Caco-2 (cell line): ENCODE measurements around the gene MBD5. TPM values are rescaled to one million over a fixed set of nuclear protein-coding genes. Genes with fewer than 3 reads are reported as not detected.

Experiments
- BruUV-seq: library from RNA; stranded (reverse); fragments of 400-500 nt; replicated peaks from 2 replicates; lab custom pipeline; 2021; lab: Mats Ljungman, UMichigan
- CTCF ChIA-PET: fragments of 300-600 bp; sonication (Branson Sonifier 250); formaldehyde crosslinking; loops from one replicate; lab custom pipeline; 2022; ENCODE audit warnings: antibody characterized with exemption; lab: Charles Lee
- POLR2A ChIA-PET: fragments of 300-600 bp; sonication (Branson Sonifier 250); formaldehyde crosslinking; loops from one replicate; lab custom pipeline; 2022; ENCODE audit warnings: antibody characterized with exemption; lab: Charles Lee
- DNase-seq, 2 experiments: peaks; one replicate each; pipeline versions ENCODE4 v3.0.0 to v3.0.0-alpha.2; 2020 to 2022
- H3K27me3 ChIP-seq: replicated peaks from 2 replicates; pipeline ENCODE4 v1.6.0; 2011; ENCODE audit warnings: low read length; ENCODE audit not compliant: control insufficient read depth, insufficient read depth
- H3K36me3 ChIP-seq: 2 replicates; pipeline ENCODE4 v1.5.1; 2011; ENCODE audit warnings: low read length; ENCODE audit not compliant: control insufficient read depth, insufficient read depth
- H3K4me1 ChIP-seq: fragments of 250-450 bp; sonication (Bioruptor Pico); 2 replicates; pipeline ENCODE4 v1.5.1; 2020; ENCODE audit warnings: mild to moderate bottlenecking
- H3K4me3 ChIP-seq: 2 replicates; pipeline ENCODE4 v1.5.1; 2011; ENCODE audit warnings: low read depth, mild to moderate bottlenecking, control low read depth, low read length
- H3K9me3 ChIP-seq: fragments of 250-450 bp; sonication (Bioruptor Pico); 2 replicates; pipeline ENCODE4 v1.5.1; 2020; ENCODE audit warnings: mild to moderate bottlenecking, moderate library complexity
- H3K27ac Mint-ChIP-seq: one replicate; pipeline ENCODE4 v1.8.0; 2022; ENCODE audit warnings: mixed read lengths; ENCODE audit not compliant: unreplicated experiment
- H3K27me3 Mint-ChIP-seq: one replicate; pipeline ENCODE4 v1.8.0; 2022; ENCODE audit warnings: mixed read lengths; ENCODE audit not compliant: insufficient read depth, unreplicated experiment
- H3K36me3 Mint-ChIP-seq: one replicate; pipeline ENCODE4 v1.8.0; 2022; ENCODE audit warnings: mild to moderate bottlenecking, mixed read lengths; ENCODE audit not compliant: insufficient read depth, unreplicated experiment
- H3K4me1 Mint-ChIP-seq: one replicate; pipeline ENCODE4 v1.8.0; 2022; ENCODE audit warnings: low read depth, mixed read lengths; ENCODE audit not compliant: unreplicated experiment
- H3K4me3 Mint-ChIP-seq: one replicate; pipeline ENCODE4 v1.8.0; 2022; ENCODE audit warnings: mild to moderate bottlenecking, moderate library complexity, mixed read lengths; ENCODE audit not compliant: unreplicated experiment
- H3K9me3 Mint-ChIP-seq: one replicate; pipeline ENCODE4 v1.8.0; 2022; ENCODE audit warnings: mixed read lengths; ENCODE audit not compliant: unreplicated experiment
- CTCF ChIP-seq, 2 experiments: fragments of 200-600 bp in 1 of 2; IDR thresholded peaks; 1 replicate in 1 of 2; 2 replicates in 1 of 2; pipeline versions ENCODE4 v1.5.1 to v1.8.0; 2011 to 2022; ENCODE audit warnings: antibody characterized with exemption in 1 of 2, control low read depth in 1 of 2, inconsistent platforms in 1 of 2, low read depth in 1 of 2, low read length in 1 of 2, mild to moderate bottlenecking in 1 of 2, moderate library complexity in 1 of 2; ENCODE audit not compliant: insufficient read depth in 1 of 2, severe bottlenecking in 1 of 2, unreplicated experiment in 1 of 2
- intact Hi-C: fragments of 100-400 bp; cut with micrococcal nuclease; formaldehyde crosslinking; loops from one replicate; pipeline ENCODE4 v1.10.0; 2022; ENCODE audit not compliant: unreplicated experiment
- total RNA-seq: library from RNA; stranded (reverse); gene quantifications from 2 replicates; pipeline ENCODE4 v1.2.3, GENCODE V29; 2022

Gene MBD5
- total RNA-seq, 1 experiment from 2014 or later = 23.7 TPM

DNA sequence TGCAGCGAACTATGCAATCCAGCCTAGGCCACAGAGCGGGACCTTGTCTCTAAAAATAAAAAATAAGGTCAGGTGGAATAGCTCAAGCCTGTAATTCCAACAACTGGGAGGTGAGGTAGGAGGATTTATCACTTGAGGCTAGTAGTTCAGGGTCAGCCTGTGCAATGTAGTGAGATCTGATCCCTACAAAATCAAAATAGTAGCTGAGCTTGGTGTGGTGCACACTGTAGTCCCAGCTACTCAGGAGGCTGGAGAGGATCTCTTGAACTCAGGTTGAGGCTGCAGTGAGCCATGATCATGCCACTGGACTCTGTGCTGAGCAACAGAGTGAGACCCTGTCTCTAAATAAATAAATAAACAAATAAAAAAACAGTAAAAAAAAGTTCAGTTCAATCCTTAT, 5.7 kb downstream of the MBD5 start:
- intact Hi-C loops = loop anchor here (10.0 kb wide), 1 partner anchor 618 kb away; the partner anchor contains the start of gene EPC2
- no peak overlapping the region for H3K27ac Mint-ChIP-seq

DNA sequence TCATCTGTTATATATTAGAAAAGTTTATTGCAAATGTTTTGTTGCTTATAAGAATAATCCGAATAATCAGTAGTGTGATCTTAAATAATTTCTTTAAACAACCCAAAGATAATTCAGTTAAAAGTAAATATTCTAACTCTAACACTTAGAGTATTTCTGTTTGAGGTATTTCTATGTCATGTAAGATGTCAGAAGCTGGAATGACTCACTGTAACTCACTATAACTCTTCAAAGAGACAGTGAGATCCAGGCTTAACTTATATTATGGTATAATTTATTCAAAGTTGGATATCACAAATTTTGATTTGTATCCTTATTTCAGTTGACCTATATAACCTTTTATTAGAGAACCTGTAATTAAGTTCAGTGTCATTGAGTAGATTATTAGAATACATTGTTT, 6.9 kb downstream of the MBD5 start:
- peaks cover 7% of the 10 kb centered on the region for H3K4me1 Mint-ChIP-seq
- no peak for DNase-seq
- no peaks in the 10 kb centered on the region for H3K36me3 Mint-ChIP-seq
- intact Hi-C loops = loop anchor here (10.0 kb wide), 1 partner anchor 617 kb away; the partner anchor contains the start of gene EPC2
- no peak overlapping the region for H3K4me3 Mint-ChIP-seq
- H3K36me3 ChIP-seq = no peaks in the 10 kb centered on the region
- no peaks in the 10 kb centered on the region for H3K27me3 Mint-ChIP-seq
- no peaks in the 10 kb centered on the region for H3K9me3 Mint-ChIP-seq
- no peaks in the 10 kb centered on the region for H3K27me3 ChIP-seq
- CTCF ChIA-PET = no interaction called here
- no peak overlapping the region for H3K4me3 ChIP-seq
- no peak overlapping the region for H3K27ac Mint-ChIP-seq
- BruUV-seq = no TSS peak
- no peak for TF ChIP-seq CTCF (IDR thresholded peaks at IDR 0.05; ENCODE audit: insufficient read depth in 1 of 2, low read depth in 1 of 2, low read length in 1 of 2, severe bottlenecking in 1 of 2, unreplicated experiment in 1 of 2)
- no peaks in the 10 kb centered on the region for H3K9me3 ChIP-seq
- POLR2A ChIA-PET = no interaction called here
- no peaks in the 10 kb centered on the region for H3K4me1 ChIP-seq

More for the DNA sequence above, 5.7 kb downstream of the MBD5 start:
- BruUV-seq = no TSS peak
- H3K9me3 Mint-ChIP-seq = no peaks in the 10 kb centered on the region
- DNase-seq = no peak
- H3K4me3 Mint-ChIP-seq = no peak overlapping the region
- peaks cover 7% of the 10 kb centered on the region for H3K4me1 Mint-ChIP-seq
- ChIA-PET POLR2A (no interaction called here), CTCF (interaction anchor here (1.0 kb wide), 1 partner anchor 483 kb away, joined by 3 read pairs; no protein-coding TSS in a partner anchor)
- Histone ChIP-seq H3K27me3 (no peaks in the 10 kb centered on the region), H3K4me1 (peaks cover 6% of the 10 kb centered on the region; the same call in 1 of the 2 replicates), H3K9me3 (no peaks in the 10 kb centered on the region), H3K36me3 (no peaks in the 10 kb centered on the region), H3K4me3 (no peak overlapping the region)
- H3K36me3 Mint-ChIP-seq = no peaks in the 10 kb centered on the region
- no peak for TF ChIP-seq CTCF (IDR thresholded peaks at IDR 0.05; ENCODE audit: insufficient read depth in 1 of 2, low read depth in 1 of 2, low read length in 1 of 2, severe bottlenecking in 1 of 2, unreplicated experiment in 1 of 2)
- H3K27me3 Mint-ChIP-seq = no peaks in the 10 kb centered on the region

- H3K36me3 ChIP-seq = no peaks in the 10 kb centered on the region
- no peaks in the 10 kb centered on the region for H3K4me1 ChIP-seq
- DNase-seq = no peak
- no TSS peak for BruUV-seq
- H3K27ac Mint-ChIP-seq = no peak overlapping the region
- intact Hi-C loops = loop anchor here (10.0 kb wide), 1 partner anchor 616 kb away; the partner anchor contains the start of gene EPC2
- no peak overlapping the region for H3K4me3 ChIP-seq
- ChIA-PET CTCF (no interaction called here), POLR2A (interaction anchor here (0.6 kb wide), 1 partner anchor 8 kb away, joined by 3 read pairs; the partner anchor contains the start of genes MBD5 and ORC4)
- no peaks in the 10 kb centered on the region for H3K9me3 ChIP-seq
- H3K36me3 Mint-ChIP-seq = no peaks in the 10 kb centered on the region
- no peaks in the 10 kb centered on the region for H3K27me3 ChIP-seq
- H3K4me1 Mint-ChIP-seq = peaks cover 7% of the 10 kb centered on the region
- TF ChIP-seq CTCF (IDR thresholded peaks at IDR 0.05; ENCODE audit: insufficient read depth in 1 of 2, low read depth in 1 of 2, low read length in 1 of 2, severe bottlenecking in 1 of 2, unreplicated experiment in 1 of 2) = no peak
- no peaks in the 10 kb centered on the region for H3K27me3 Mint-ChIP-seq
- H3K4me3 Mint-ChIP-seq = no peak overlapping the region
- H3K9me3 Mint-ChIP-seq = no peaks in the 10 kb centered on the region
Observed at GRCh38 chr2:148028781-148029180, 7.9 kb downstream of the MBD5 start.
